HG03378 (cell line): ENCODE data around the gene HTATSF1.
A peak's percentile ranks its signal among the peaks of the same experiment; 100 is the strongest.

Experiments
- ATAC-seq: cut with Tn5 transposase; IDR thresholded peaks from one replicate; pipeline ENCODE4 v1.9.1; 2021; ENCODE audit warnings: mild to moderate bottlenecking, moderate library complexity; ENCODE audit not compliant: unreplicated experiment

Gene HTATSF1

GRCh38 chrX:136497556-136498052 lies at the start of gene HTATSF1:
HTATSF1 (plus strand) TSS chrX:136497592; CDS start chrX:136497685, 93 bp downstream.
- ATAC-seq, result peak; percentile 28

DNA sequence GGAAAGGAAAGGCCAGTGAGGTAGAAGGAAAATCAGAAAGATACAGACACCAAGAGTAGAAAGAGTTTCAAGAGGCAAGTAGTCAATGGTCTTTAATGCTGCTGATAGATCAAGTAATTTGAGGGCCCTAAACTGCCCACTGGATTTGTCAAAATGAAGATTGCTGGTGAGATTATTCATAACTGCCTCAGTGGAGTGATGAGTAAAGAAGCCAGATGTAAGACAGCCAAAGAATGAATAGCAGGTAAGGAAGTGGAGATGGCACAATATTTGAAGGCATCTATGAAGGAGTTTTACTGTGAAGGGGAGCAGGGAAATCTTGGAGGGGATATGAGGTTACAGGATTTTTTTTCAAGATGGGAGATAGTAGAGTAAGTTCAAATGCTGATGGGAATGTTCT lies 49.4 kb upstream of the HTATSF1 start:
- ATAC-seq, result no peak

DNA sequence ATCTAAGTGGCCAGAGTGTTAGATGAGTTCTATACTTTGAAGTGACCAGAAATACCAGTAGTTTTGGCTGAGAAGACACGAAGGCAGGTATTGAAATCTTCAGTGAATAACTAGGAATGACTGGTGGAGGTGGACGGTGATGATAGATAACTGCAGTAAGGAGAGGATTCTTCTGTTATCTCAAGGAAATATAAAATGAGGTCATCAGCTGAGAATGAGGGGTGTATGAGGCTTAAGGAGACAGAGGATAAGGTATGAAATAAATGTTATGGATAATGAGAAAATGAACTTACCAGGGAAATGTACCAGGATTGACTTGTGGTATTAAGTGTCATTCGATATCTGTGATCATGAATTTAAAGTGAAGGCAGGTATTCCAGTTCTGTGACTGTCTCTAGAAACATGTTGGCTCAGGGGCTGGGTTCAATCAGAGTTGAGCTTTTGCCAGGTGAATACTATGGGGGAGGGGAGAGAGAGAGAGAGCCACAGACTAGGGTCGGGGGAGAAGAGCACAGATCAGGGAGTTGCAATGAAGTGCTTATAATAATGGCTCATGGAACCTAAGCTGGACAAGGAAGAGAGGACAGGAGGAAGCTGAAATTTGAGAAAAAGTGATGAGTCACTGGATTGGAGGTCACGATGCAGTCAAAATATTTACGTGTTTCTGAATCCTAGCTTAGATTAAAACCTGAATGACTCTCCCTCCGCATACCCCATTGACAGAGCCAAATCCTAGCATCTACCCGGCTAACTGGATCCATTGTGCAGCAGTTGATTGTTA lies 47.2 kb upstream of the HTATSF1 start:
- no peak for ATAC-seq

GRCh38 chrX:136452614-136453013 lies 44.8 kb upstream of the HTATSF1 start:
- ATAC-seq, result no peak

GRCh38 chrX:136453114-136453513 lies 44.3 kb upstream of the HTATSF1 start:
- no peak for ATAC-seq

DNA sequence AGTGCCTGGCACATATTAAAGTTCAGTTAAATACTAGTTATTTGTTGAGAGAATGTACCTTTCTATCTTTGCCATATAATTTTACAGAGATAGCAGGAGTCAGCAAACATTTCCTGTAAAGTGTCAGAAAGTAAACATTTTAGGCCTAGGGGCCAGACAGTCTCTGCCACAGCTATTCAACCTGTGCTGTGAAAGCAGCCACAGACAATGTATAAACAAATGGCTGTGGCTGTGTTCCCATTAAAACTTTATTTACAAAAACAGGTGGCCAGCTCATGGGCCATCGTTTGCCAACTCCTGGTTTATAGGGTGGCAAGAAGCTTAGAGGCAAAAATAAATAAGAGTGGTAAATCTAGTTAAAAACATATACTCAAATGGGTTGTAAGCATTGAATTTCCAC lies 43.6 kb upstream of the HTATSF1 start:
- no peak for ATAC-seq

GRCh38 chrX:136456133-136456532 lies 41.3 kb upstream of the HTATSF1 start:
- no peak for ATAC-seq

DNA sequence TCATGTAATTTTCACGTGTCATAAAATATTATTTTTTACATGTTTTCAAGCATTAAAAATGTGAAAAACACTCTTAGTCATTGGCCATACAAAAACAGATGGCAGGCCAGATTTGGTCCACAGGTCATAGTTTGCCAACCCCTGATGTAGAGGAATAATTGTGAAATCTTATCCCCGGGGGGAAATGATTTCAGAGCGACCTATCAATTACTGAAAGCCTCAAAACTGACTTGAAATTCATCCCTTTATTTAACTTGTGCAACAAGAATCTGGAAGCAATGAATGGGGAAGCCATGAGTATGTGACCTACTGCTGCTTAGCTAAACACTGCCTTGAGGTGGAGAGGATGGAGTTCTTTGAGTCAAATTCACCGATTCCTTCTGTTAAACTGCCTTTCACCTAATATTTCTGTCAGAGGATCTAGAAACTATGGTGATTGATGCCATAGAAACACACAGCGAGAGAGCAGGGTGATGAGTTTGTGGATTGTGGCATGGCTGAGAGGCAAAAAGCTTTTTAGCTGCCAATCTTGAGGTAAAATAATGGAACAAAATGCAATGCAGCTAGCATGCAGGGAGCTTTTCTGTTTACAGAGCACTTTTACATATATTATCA lies 40.0 kb upstream of the HTATSF1 start:
- no peak for ATAC-seq

- no peak for ATAC-seq
Measured at GRCh38 chrX:136464589-136464988, 32.8 kb upstream of the HTATSF1 start.

DNA sequence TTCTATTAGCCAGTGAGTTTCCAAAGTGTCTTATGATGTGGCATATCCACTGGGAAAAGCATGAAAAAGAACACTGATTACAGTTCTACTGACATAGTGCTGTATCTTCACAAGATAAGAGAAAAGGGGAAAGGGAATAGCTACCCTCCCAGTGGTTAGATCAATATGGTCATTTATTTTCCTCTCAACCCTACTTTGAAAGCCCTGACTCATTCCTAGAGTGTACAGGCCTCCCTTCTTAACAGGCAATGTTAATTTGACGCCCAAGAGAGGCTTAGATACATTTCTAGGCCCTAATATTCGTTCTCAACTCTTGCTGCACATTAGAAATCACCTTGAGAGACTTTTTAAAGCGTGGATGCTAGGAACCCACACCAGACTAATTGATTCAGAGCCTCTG lies 30.1 kb upstream of the HTATSF1 start:
- no peak for ATAC-seq

DNA sequence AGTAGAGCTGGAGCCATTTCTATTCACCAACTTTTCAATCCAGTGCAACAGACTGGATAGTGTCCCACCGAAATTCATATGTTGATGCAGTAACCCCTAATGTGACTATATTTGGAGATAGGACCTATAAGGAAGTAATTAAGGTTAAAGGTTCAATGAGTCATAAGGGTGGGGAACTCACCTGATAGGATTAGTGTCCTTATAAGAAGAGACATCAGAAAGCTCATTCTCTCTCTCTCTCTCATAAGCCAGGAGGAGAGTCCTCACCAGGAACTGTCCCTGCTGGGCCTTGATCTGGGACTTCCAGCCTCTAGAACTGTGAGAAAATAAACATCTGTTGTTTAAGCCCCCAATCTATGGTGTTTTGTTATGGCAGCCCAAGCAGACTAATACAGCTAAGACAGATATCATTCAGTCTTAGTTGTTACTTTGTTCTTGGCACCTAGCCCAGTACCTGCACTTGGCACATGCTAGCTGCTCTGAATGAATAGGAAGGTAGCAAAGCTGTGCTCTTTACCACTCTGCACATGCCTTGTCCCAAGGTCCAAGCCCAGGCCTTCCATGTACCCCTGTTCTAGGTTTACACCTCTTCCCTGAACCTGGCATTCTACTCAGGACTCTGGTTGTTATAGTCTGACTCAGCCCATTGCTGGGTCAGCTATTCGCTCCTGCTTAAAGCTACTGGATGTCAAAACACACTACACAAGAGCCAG lies 28.8 kb upstream of the HTATSF1 start:
- no peak for ATAC-seq

- no peak for ATAC-seq
Measured at GRCh38 chrX:136473663-136474062, 23.7 kb upstream of the HTATSF1 start.

DNA sequence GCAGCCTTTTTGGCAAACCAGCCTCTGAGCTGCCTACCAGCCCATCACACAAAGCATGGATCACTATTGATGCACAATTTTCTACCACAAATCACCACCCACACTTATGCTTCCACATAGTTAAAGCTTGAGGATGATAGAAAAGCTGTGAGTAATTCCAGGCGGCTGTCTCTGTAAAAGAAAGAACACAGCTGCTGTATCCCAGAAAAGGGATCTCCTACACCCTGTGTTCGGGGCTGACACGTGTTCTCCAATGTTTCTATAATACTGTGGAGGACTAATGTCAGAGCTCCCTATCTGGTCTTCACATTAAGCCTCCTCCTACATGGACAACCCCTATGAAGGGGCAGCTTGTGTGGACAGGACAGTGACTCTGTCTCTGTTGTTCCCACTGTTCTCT lies 22.2 kb upstream of the HTATSF1 start:
- ATAC-seq, result no peak

DNA sequence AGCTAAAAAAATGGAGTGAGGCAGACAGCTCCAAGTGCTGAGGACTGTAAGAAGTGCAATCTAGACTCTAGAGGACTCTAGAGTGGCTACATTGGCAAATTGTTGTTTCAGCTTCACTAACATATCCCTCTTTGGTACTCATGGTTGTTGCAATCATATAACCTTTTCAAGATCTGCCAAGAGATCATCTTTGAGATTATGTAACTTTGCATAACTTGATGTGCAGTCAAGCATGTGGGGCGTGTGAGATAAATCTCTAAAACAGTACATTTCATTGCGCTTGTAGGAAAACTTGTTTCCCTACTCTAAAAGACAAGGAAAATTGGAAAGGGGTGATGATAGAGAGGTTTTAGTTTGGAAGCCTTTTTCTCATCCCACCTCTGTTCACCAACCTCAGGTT lies 20.9 kb upstream of the HTATSF1 start:
- no peak for ATAC-seq

GRCh38 chrX:136477026-136477425 lies 20.4 kb upstream of the HTATSF1 start:
- no peak for ATAC-seq

- ATAC-seq, result no peak
Measured at GRCh38 chrX:136480383-136480782, 17.0 kb upstream of the HTATSF1 start.

- ATAC-seq, result no peak
Measured at GRCh38 chrX:136487647-136488046, 9.7 kb upstream of the HTATSF1 start, which contains the start of gene BRS3. BRS3 (plus strand) TSS chrX:136487947; CDS start chrX:136488115, 168 bp downstream.

- ATAC-seq, result no peak
Measured at GRCh38 chrX:136488706-136489105, 8.7 kb upstream of the HTATSF1 start.

GRCh38 chrX:136491832-136492231 lies 5.6 kb upstream of the HTATSF1 start:
- ATAC-seq, result no peak

GRCh38 chrX:136493011-136493410 lies 4.4 kb upstream of the HTATSF1 start:
- ATAC-seq, result no peak

DNA sequence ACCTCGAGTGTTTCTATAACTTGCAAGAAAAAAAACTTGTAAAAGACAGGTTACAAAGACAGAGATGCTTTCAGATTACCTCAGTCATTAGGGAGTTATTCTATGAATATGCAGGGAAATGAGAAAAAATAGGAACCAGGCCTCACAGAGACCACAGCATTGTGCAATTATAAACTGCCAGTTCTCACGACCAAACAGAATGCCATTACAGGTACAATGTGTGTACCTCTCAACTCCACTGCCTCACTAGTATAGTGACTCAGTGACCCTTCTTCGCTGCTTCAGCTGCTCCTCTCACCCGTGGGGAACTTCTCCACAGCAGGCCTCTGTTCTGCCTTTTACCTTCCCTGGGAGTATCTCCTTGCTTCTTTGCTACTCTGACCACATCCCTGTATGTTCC lies 2.3 kb upstream of the HTATSF1 start:
- ATAC-seq, result no peak
